Fibroblast of peridontal ligament (primary cell): ENCODE results near the gene CTBP2.
A peak's percentile ranks its signal among the peaks of the same experiment; 100 is the strongest.

Experiments used
- DNase-seq: peaks from one replicate; pipeline ENCODE4 v3.0.0-alpha.2; 2010; ENCODE audit errors: extremely low read depth

The CTBP2 gene

DNA sequence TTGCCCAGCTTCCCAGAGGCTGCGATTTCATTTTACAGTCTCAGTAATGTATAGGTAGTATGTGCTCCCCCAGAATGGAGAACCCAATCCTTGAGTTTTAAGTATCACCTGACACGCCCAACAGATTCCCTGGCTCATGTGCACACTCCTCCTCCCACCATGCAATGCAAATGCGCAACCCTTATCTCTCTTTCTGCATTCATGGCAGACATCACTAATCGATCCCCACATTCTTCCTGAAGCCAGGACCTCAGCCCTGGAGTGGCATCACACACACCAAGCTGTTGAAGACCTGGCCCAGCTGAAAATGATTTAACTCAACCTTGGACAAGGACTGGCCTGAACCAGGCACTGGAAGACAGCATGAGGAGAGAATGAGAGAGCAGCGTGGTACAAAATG, 150.0 kb downstream of the CTBP2 start:
- no peak for DNase-seq

DNA sequence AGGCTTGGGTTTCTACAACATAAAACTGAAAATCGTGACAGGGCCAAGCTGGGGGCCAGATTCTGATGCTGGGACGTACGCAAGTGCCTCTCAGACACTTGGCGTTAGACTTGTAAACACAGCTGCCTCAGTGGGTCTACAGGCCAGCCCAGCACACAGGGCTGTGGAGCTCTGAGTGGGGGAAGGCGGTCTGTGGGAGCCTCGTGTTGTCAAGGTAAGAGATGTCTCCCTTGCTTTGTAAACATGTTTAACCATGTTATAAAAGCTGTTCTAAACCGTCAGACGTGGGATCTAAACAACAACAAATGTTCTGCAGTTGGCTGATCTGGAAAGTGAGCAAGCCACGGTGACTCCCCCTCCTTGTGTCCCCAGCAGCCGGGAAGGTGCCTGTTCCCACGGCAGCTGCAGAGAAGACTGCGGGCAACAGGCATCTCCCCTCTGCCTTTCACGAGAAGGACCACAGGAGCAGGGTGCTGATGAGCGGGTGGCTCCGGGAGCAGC, 150.7 kb downstream of the CTBP2 start:
- no peak for DNase-seq

DNA sequence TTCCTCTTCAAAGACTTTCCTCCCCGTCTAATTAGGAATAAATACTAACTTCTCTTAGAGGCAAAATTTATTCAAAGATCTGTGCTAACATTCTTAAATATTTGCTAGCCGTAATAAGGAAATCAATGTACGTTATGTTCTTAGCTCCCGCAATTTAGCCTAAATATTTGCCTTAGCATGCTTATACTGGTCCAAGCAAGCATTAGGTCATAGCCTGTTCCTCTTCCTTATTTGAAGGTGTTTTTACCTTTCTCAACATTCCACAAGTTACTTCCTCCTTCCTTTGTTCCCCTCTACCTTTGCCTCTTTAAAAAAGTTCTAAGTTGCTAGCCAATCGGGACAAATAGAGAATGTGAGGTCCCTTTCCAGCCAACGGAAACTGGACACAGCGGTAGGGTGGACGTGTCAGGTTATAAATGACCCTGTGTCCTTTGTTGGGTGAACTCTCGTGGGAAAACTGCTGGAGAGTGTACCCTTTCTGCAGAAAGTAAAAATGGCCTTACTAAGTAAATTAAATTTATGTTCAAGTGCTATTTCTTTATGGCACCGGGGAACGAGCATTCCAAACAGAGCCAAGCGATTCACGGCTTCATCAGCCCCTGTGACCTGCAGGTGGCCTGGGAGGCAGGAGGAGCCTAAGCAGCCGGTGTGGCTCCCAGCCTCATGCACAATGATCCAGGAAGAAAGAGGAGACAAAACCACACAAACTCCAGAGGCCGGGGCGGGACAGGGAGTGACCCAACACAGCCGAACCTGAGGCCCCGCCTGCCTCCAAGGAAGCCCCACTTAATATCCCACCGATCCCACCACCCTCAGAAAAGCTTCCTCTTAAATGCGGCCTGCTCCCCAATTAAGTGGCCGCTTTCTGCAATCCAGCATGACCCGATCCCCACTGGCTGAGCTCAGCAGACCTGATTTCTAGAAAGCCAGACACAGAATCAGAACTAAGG, 151.4 kb downstream of the CTBP2 start:
- no peak for DNase-seq

DNA sequence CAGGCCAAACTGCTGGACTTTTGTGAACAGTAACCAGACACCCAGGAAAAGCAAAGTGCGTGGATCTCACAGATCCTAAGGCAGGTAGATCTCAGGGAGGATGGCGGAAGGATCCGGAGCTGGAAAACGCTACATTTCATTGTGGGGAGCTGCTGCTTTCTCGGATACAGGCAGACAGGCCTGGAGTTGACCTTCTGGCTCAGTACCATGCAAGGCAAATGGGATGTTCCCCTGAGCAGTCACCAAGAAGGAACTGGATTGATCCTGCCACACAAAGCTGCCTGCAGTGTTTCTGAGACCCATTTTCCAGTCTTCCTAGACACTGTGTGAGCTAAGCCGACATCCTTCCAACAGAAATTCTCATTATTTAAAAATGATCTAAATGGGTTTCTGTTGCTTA, 152.9 kb downstream of the CTBP2 start:
- DNase-seq = no peak

DNA sequence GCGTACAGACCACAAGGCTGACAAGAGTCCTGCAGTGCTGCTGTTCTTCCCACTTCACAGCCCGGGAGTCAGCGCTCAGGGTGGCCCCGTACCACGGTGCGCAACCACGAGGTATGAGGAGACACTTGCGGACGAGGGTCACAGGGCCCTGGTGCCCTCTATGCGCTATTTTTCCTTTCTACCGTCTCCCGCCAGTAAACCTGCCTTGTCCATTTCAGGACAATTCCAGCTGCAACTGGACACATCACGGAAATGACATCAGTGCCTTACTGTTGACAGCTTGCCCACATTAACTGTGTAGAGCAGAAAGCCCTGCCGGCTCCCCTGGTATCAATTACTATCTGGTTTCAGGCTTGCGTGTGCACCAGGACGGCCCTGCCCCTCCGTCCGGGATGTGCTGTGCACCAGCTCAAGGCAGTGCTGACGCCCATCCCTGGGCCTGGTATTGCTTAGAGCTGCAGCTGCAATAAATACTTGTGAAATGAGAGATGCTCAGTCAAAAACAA, 153.4 kb downstream of the CTBP2 start:
- peak; percentile 82 for DNase-seq

DNA sequence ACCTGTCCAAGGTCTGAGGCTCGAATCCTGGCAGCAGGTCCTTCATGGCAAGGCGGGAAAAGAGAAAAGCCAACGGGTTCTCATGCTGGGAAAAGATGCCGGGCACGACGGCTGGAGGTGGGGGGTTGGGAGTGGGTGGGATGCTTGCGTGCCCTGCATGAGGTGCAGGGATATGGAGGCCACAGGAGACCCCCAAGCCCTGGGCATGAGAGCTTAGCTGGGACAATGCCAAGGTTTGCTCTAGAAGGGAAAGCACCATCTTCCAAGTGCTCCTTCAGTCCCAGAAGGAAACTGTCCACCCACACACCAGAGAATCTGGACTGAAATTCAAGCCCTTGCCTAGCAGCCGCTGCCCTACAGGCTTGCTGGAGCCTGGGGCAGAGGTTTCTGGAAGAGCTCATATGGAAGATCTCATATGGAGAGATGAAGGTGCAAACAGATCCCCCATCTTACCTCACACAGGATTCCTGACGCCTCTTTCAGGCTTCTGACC, 154.1 kb downstream of the CTBP2 start:
- no peak for DNase-seq

DNA sequence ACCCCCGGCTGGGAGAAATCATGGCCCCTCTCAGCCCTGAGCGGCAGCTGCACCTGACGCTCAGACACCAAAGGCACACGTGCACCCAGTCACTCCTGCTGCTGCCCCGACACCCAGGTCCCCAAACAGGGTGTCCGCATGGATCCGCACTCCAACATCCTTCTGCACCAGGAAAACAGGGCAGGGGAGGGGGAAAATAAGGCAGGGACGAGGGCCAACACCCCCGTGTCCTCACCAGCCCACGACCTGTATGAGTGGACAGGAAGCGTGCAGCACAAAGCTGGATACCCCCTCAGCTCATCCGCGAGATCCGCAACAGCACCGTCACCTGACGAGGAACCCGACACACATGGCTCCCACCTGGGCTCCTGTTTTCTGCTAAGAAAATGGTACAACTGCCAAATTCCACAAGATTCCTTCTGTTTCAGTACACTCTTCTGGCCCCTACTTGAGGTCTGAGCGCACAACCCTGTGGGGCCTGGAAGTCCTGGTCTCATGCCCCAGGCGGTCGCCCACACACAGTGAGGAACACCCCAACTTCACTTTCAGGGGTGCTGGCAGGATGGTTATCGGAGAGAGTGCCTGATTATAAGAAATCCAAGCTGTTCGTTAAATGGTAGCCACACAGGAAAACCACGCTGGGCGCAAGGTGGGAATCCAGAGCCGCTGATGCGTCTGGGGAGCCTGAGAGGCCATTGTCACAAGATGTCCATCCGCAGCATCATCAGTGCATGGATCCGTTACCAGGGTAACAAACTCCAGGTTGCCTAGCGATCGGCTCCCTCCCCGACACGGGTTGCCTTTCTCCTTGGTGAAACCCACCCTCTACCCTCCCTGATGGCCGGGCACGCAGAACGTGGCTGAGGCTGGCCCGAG, 154.8 kb downstream of the CTBP2 start:
- DNase-seq = no peak

DNA sequence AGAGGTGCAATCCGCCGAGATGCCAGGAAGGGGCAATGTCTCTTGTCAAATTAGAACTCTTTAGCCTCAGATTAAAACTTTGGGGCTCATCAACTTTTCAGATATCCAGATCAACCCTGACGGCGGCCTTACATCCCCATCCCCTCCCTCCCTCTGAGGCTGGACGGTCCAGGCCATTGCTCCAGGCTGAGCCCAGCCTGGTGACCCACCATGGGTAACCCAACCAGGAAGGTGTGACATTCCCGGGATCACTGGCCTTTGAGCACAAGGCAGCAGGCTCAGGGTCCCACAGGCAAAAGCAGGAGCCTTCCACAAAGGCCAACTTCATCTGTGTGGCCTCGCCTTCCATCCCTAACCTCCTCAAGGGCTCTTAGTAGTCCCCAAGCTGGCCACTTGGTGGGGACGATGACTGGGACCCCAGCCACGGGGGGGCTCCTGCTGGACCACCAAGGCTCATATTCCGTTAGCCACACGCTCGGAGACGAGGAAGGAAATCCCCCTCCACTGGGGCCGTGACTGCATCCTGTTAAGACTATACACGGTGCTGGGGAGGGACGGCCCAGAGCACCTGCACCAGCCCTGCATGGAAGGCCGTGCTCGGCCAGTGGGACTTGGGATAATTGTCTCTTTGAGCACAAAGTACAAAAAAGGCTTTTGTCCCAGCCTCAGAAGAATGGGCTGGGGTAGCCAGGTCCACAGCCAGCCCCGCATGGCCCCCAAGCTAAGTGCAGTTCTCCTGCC, 155.6 kb downstream of the CTBP2 start:
- DNase-seq = no peak

DNA sequence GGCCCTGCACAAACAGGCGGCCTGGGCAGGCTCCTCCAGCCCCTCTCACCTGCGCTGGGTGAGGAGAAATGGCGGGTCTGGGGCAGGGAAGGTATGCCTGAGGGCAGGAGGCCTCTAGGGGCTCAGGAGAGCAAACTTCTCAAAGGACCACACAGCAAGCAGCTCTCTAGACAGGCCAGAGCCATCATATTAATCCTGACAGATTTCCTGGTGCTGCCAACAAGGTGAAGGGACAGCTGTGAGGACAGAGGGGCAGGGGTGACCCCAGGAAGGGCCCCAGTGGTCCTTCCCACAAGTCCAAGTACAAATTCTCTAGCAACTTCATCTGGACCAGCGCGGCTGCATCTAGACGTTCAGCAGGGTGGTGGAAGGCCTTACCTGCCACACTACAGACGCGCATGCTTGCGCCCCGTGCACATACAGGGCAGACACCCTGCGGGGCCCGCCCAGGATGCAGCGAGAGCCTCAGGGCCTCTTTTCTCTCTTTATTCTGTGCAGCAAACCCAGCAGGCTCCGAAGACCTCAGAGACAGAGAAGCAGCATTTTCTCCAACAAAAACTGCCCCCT, 156.4 kb downstream of the CTBP2 start:
- no peak for DNase-seq

DNA sequence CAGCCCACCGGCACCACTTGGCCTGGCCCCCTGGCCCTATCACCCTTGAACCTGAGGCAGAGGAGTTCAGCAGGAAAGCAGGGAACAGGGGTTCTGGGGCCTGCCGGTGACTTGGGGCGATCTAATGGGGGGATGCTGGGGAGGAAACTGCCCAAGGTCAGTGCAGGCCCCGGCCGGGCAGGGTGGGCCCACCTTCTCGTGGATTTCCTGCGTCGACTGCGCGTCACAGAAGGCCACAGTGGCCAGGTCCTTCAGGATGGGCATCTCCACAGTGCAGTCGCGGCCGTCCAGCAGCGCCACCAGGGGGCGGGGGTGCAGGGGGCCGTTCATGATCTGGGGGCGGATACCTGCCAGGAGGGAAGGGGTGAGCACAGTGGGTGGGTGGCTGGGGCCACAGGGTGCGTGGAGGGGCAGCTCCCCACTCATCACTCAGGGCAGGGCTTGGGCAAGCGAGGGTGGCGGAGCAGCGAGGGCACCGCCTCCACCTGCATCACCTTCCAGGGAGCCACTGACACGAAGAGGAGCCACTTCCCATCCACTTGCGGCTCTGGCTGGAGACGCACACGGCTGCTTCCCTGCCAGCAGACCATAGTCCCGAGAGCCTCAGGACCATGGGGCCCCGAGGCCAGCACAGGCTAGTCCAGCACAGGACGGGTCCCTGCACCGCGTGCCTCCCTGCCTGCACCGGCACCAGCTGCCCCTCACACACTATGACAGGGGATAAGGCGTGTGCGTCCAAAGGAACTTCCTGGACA, 157.0 kb downstream of the CTBP2 start:
- no peak for DNase-seq

DNA sequence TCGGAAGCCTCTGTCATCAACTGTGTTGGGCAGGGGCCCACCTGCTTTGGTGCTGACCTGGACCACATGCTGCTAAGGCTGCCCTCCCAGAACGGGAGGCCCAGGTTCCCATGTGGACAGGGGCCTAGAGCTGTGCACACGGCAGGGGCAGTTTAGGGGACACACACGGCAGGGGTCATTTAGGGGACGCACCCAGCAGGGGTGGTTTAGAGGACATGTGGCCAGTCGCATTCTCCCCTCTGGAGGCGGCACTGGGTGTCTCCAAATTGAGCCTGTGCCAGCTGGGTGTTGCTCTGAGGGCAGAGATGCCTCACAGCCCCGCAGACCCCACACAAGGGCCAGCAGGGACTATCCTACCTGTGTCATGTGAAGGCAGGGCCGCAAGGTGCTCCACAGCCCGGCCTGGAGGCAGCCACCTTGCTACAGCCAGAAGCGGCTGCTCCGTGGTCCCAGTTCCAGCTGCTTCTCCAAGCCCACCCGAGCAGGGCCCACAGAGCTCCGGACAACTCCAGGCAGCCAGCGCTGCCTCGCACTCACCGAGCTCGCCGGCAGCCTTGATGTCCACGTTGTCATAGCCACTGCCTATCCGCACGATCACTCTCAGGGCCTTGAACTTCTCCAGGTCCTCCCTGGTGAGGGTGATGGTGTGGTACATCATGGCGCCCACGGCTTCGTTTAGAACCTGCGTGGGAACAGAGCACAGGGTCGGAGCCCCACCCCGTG, 157.8 kb downstream of the CTBP2 start:
- DNase-seq = no peak

DNA sequence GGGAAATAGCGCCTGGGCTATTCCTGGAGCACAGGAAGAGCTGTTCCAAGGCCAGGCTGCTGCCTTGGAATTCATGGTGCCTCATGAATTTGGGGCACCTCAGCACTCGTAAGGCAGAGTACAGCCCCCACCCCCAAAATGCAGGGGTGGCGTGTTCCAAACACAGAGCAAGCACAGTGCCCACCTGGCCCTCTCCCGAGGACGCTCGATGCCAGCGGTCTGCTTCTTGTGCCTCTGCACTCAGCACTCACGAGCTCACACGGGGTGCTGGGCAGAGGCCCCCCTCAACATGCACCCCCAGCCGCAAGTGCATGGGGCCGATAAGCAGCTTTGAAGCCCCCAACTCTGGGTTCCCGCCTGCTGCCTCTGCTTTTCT, 158.3 kb downstream of the CTBP2 start:
- DNase-seq = no peak

DNA sequence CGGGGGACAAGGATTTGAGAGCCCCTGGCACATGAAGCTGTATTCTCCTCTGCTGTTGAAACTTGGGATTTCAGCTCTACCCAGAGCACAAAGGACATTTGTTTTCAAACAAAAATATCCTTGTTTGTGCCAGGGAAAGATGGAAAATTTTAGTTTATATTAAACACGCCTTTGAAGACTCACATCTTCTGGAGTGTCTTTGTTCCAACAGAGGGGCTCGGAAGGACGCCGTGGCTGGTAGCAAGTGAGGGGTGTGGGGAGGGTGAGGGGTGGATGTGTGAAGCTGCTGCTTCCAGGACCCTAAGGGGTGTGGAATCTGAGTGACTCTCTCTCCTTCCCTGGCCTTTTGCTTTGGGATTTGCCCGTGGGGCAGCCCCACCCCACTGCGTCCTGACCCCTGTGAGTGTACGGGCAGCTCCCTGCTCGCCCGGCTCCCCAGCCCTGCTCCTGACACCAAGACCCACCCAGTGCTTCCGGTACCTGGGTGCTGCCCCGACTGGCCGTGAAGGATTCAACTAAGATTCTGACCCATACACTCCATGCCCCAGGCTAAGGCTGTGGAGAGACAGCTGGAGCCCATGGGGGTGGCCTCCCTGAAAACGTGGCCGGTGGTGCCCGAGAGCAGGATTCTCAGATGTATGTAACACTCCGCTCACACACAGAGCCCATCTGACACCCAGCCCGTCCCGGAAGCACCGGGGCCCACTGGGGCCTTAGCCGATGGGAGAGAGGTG, 158.9 kb downstream of the CTBP2 start:
- DNase-seq = no peak

DNA sequence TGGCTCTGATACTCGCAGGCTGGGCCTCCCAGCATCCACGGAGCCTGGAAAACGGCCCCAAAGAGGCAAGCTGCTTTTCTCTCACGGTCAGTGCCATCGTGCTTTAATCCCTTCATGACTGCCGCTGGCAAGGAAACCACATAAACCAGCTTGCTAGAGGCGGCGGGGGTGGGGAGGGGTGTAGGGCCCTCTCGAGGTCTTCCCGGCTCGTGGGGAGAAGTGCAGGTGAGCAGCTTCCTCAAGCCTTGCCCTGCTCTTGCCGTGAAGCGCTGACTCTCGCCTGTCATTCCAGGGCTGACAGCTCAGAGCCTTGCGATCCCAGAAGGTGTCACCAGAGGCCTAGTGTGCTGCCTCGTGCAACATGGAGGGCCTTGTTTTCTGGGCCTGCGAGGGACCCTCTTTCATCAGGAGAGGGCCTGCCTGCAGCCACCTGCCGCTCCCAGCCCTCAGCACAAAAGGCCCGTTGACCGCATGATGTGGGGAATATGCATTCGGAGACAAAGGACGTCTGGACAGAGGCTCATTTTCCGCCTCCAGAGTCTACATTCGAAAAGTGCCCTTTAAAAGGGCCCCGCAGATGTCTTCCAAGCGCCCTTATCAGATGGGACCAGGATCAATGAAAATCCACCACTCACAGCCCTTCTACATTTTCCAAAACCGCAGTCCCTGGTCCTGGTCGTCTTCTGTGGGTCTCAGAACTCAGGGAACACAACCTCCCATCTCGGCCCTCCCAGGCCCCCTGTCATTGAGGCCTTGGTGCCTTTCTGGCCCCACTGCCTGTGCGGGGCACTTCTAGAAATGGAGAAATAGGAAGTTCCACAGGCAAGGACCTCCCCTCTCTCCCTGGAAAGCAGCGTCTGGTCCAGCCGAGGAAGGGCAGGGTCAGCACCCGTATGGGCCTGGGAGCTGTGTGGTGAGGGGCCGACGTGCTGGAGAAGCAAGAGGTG, 159.7 kb downstream of the CTBP2 start:
- DNase-seq = no peak

DNA sequence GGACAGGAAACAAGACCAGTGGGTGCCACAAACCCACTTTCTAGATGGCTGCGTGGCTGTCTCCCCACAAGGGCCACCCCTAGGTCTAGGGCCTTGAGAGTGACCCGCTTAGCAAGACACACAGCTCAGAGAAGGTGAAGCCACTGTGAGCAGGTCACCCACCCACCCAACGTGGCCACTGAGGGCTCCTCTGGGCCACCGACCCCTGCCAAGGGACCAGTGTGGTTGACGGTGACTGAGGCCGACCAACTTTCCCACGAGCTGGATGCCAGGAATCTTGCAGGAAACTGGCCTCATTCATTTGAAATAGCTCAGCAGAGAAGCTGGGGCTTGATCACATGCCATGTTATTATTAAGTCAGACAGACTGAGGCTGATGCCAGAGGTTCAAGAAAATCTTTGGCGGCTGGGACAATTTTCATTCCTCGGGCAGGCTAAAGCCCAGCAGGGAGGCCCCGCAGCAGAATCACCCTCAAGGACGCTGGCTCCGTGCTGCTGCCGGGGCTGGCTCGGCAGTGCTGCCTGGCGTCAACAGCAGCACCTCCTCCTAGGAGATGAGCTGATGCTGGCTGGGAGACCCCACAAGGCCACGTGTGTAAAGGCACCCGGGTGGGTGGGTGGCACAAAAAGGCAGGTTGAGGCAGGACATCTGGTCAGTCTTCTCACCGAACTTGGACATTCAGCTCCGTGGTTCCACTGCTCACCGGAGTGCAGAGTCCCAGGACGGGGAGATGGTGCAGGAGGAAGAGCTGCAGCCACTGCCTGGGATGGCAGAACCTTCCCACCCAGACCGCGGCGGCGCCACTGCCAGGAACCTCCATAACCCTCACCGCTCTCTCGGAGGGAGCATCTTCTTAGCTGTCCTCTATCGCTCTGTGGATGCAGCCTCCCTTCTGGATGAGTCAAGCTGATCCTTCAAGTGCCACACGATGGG, 160.7 kb downstream of the CTBP2 start:
- DNase-seq = peak; percentile 96

DNA sequence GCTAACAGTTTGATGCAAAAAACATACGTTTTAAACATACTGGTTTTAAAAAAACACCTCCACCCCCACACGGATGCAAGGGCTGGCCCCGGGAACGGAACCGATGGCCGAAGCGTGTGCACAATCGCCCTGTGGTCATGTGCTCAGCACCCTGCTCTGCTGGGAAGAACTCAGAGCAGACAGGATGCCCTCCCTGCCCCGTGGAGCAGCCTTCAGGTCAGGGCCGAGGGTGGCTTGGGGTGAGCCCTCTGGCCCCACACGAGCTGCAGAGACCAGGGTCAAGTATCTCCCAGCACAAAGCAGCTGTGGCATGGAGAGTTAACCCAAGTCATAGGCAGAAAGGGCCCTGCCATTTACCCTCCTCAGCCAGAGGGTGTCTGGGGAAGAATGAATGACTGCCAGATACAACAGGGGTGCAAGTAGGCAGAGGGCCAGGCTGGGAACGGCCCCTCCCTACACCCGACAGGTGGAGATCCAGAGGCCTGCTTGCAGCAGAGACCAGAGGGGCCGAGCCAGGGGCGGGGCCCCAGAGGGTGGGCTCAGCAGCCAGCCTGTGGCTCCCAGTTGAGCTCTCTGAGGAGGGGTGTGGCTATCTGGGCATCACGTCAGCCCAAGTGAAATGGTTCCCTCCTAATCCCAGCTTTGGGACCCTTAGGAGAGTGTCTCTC, 161.6 kb downstream of the CTBP2 start:
- DNase-seq = no peak
